ENCODE results near the gene NHSL2.

GRCh38 chrX:72003811-72004750 is 93.4 kb downstream of the NHSL2 start:
- TF ChIP-seq CTCF (IDR thresholded peaks at IDR 0.05) (peak in 1 of 5 experiments; percentile 17), POLR2A (IDR thresholded peaks at IDR 0.05) (no peak), EP300 (IDR thresholded peaks at IDR 0.05) (peak in 1 of 2 donors; percentile 24)
